Ovary (tissue), 10 donors: ENCODE measurements around the gene NRDE2. TPM values are rescaled to one million over a fixed set of nuclear protein-coding genes. Genes with fewer than 3 reads are reported as not detected.
A peak's percentile ranks its signal among the peaks of the same experiment; 100 is the strongest.

Experiments used
- DNase-seq, 5 donors: peaks; one replicate each; pipeline ENCODE4 v3.0.0-alpha.2; 2019 to 2020
- H3K27ac ChIP-seq, 2 donors: fragments of 200-600 bp; one replicate each; pipeline versions ENCODE4 v1.5.1 to v1.8.0; 2019 to 2022
- H3K27me3 ChIP-seq: fragments of 200-600 bp; one replicate; pipeline ENCODE4 v1.8.0; 2022
- H3K36me3 ChIP-seq: fragments of 200-600 bp; sonication (generic); one replicate; pipeline ENCODE4 v1.5.1; 2019
- H3K4me1 ChIP-seq: one replicate; pipeline ENCODE4 v1.8.1; 2013; ENCODE audit warnings: mild to moderate bottlenecking, moderate library complexity; ENCODE audit not compliant: insufficient read depth
- H3K4me3 ChIP-seq: fragments of 200-600 bp; sonication (generic); one replicate; pipeline ENCODE4 v1.5.1; 2017
- H3K9me3 ChIP-seq, 2 donors: fragments of 200-600 bp in 1 of 2; sonication (generic) in 1 of 2; one replicate each; pipeline versions ENCODE4 v1.5.1 to v1.8.1; 2013 to 2019; ENCODE audit warnings: mild to moderate bottlenecking in 1 of 2, moderate library complexity in 1 of 2
- CTCF ChIP-seq, 3 donors: fragments of 450-650 bp in 2 of 3; fragments of 200-600 bp in 1 of 3; IDR thresholded peaks; one replicate each; pipeline versions ENCODE4 v1.5.1 to v1.8.0; 2016 to 2022; ENCODE audit warnings: antibody characterized with exemption in 3 of 3, mild to moderate bottlenecking in 1 of 3
- EP300 ChIP-seq: sonication (generic); formaldehyde crosslinking; IDR thresholded peaks from one replicate; pipeline ENCODE4 v1.6.1; 2017; ENCODE audit warnings: antibody characterized with exemption
- POLR2A ChIP-seq: fragments of 450-650 bp; IDR thresholded peaks from one replicate; pipeline ENCODE4 v1.6.1; 2017; ENCODE audit warnings: antibody characterized with exemption, mild to moderate bottlenecking, moderate library complexity
- WGBS, 3 donors: extraction: QIAGEN DNeasy Blood & Tissue Kit in 1 of 3; methylation state at CpG; one replicate each; pipeline versions ENCODE4 v1.1.5 to v1.1.7; 2013 to 2017; 5-methylcytosine and 5-hydroxymethylcytosine counted together
- intact Hi-C, 4 donors: fragments of 100-400 bp; cut with DNase I; formaldehyde crosslinking; loops; one replicate each; pipeline versions ENCODE4 v1.11.0 to v1.15.1; 2022 to 2023
- long read RNA-seq, 3 donors: library from polyadenylated mRNA in 2 of 3; unstranded in 2 of 3; transcript quantifications; one replicate each; pipeline ENCODE4 v2.0.0 and lab custom pipeline, GENCODE V29; 2021 to 2026
- polyA plus RNA-seq, 2 donors: library from polyadenylated mRNA; stranded (reverse); fragments of 200-250 nt in 1 of 2; fragments of 350-450 nt in 1 of 2; fragmentation: Illumina TruSeq in 1 of 2; extraction: RNeasy Lipid Tissue Mini Kit (QIAGEN cat#74804) in 1 of 2; gene quantifications; one replicate each; pipeline ENCODE4 v1.2.3, GENCODE V29; 2013 to 2014
- total RNA-seq, 7 donors: library from RNA; depleted of rRNA in 2 of 7; stranded (reverse); fragments of >200 nt in 2 of 7; fragmentation: NEBNext Ultra II Directional in 3 of 7; extraction: Animal tissue kit (Norgen Biotek cat#: 25700) in 3 of 7; gene quantifications; one replicate each; pipeline versions ENCODE4 v1.1.0 to v1.2.4, GENCODE V29; 2016 to 2023
- donor health status: DM: no; HTN: no; CAD: no; lungs with moderate emphysema.
- donor health status: DM: no; HTN: no; CAD: no.
- donor health status: Bipolar disorder and iron deficiency.
- donor health status: DM: yes; HTN: yes; CAD: no.
- donor health status: DM: no; HTN: no; CAD: no.
- donor health status: DM: yes; HTN: yes; CAD: no.

Gene NRDE2, protein sequence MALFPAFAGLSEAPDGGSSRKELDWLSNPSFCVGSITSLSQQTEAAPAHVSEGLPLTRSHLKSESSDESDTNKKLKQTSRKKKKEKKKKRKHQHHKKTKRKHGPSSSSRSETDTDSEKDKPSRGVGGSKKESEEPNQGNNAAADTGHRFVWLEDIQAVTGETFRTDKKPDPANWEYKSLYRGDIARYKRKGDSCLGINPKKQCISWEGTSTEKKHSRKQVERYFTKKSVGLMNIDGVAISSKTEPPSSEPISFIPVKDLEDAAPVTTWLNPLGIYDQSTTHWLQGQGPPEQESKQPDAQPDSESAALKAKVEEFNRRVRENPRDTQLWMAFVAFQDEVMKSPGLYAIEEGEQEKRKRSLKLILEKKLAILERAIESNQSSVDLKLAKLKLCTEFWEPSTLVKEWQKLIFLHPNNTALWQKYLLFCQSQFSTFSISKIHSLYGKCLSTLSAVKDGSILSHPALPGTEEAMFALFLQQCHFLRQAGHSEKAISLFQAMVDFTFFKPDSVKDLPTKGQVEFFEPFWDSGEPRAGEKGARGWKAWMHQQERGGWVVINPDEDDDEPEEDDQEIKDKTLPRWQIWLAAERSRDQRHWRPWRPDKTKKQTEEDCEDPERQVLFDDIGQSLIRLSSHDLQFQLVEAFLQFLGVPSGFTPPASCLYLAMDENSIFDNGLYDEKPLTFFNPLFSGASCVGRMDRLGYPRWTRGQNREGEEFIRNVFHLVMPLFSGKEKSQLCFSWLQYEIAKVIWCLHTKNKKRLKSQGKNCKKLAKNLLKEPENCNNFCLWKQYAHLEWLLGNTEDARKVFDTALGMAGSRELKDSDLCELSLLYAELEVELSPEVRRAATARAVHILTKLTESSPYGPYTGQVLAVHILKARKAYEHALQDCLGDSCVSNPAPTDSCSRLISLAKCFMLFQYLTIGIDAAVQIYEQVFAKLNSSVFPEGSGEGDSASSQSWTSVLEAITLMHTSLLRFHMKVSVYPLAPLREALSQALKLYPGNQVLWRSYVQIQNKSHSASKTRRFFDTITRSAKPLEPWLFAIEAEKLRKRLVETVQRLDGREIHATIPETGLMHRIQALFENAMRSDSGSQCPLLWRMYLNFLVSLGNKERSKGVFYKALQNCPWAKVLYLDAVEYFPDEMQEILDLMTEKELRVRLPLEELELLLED
- 10 to 100 TPM in 6 of 7 donors, 1 to 10 TPM in 1; 9.9 to 28.5 (median 16.3) TPM for total RNA-seq
- polyA plus RNA-seq, result 1 to 10 TPM; 7.7 to 9.3 TPM
- long read RNA-seq, donor 1, full-length matches to known transcripts, result 4 of 10 reads
- long read RNA-seq, donor 1, partial matches to known transcripts, result 4 of 10 reads
- long read RNA-seq, donor 1, other reads (novel, unspliced or antisense), result 2 of 10 reads
- long read RNA-seq, donor 2, partial matches to known transcripts, result 0 of 1 reads
- long read RNA-seq, donor 2, other reads (novel, unspliced or antisense), result 0 of 1 reads
- long read RNA-seq, donor 3, full-length matches to known transcripts, result 6 of 11 reads
- long read RNA-seq, donor 3, partial matches to known transcripts, result 3 of 11 reads
- long read RNA-seq, donor 3, other reads (novel, unspliced or antisense), result 2 of 11 reads

DNA sequence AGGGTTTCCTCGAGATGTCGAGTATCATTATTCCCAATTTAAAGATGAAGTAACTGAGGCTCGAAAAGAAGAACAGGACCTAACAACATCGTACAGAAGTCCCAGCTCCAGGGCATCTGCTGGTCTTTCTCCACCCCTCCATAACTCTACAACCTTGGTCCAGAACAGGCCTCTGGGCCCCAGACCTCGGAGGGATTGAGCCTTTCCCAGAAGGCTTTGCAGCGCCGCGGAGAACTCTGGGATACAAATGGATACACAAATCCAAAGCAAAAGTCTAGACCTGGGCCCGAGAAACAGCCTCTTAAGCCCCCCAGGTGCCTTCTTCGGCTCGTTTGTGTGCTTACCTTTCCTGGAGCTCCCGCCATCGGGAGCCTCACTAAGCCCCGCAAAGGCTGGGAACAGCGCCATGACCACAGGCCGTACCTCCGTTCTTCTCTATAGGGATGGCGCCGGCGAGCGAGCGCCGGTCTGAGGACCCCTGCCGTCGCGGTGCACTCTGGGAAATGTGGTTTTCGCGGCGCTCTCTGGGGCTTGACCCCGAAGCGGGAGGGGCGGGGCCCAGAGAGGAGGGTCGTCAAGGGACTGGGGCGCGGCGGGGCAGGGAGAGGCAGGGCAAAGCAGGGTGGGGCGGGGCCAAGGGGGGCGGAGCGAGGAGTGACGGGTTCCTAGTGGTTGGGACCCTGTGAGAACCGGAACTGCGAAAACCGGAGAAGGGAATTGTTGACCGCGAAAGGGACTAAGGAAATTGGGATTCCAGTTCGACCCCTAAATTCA is at the start of gene NRDE2:
Gene NRDE2, minus strand, starts transcription at position 445 of the 774 bp plus-strand sequence. Its CDS starts 37 bp downstream, at position 408.
- Histone ChIP-seq H3K4me3 (peak within 1 kb of the TSS; percentile 59), H3K9me3 (no peaks in the 10 kb centered on the region), H3K27ac (peak within 1 kb of the TSS; percentile 46 to 55), H3K36me3 (no peaks in the 10 kb centered on the region), H3K27me3 (no peaks in the 10 kb centered on the region), H3K4me1 (peaks cover 7% of the 10 kb centered on the region)
- peak; percentile 98 to 100 (median 99) for DNase-seq
- TF ChIP-seq EP300 (no peak), POLR2A (no peak), CTCF (IDR thresholded peaks at IDR 0.05) (no peak)
- 2 to 4% (median 3%) methylated on average over 46 of the region's 46 CpGs for WGBS, 3 donors
- intact Hi-C loops, result loop anchor here in 1 of 4 donors (5.0 kb wide), 1 partner anchor 66 kb away; the partner anchor contains the start of gene CALM1

GRCh38 chr14:90381011-90381786 is 49.5 kb upstream of the NRDE2 start:
- 63 to 67% (median 65%) methylated on average over 8 of the region's 8 CpGs for WGBS, 3 donors

More at GRCh38 chr14:90381011-90381786, 49.5 kb upstream of the NRDE2 start:
- no peaks in the 10 kb centered on the region for H3K9me3 ChIP-seq
- peaks cover 3% of the 10 kb centered on the region for H3K4me1 ChIP-seq
- TF ChIP-seq CTCF (IDR thresholded peaks at IDR 0.05), result no peak
- no peak for TF ChIP-seq POLR2A
- TF ChIP-seq EP300, result no peak
- peak overlapping the region in 1 of 2 donors; percentile 95 for H3K27ac ChIP-seq
- intact Hi-C loops, result no loop called here
- no peaks in the 10 kb centered on the region for H3K27me3 ChIP-seq
- no peaks in the 10 kb centered on the region for H3K36me3 ChIP-seq
- DNase-seq, result peak in 3 of 5 donors; percentile 22 to 46 (median 42)
- H3K4me3 ChIP-seq, result no peak overlapping the region
